HG03521 (cell line): ENCODE results near the gene NAGS.
"Not testable (repeated sequence)": the region's sequence is repeated elsewhere in the genome, so short reads cannot be mapped to it uniquely, and the experiment has no call there.

Experiments
- ATAC-seq: cut with Tn5 transposase; IDR thresholded peaks from one replicate; pipeline ENCODE4 v1.9.1; 2021; ENCODE audit warnings: mild to moderate bottlenecking, moderate library complexity; ENCODE audit not compliant: unreplicated experiment

The NAGS gene

GRCh38 chr17:44038604-44039011 is 34.2 kb downstream of the NAGS start:
- ATAC-seq = no peak

- ATAC-seq = no peak
Observed at GRCh38 chr17:44039829-44040635, 35.6 kb downstream of the NAGS start.

- no peak for ATAC-seq
Observed at GRCh38 chr17:44043272-44043696, 38.9 kb downstream of the NAGS start.

GRCh38 chr17:44044071-44044470 is 39.6 kb downstream of the NAGS start:
- no peak for ATAC-seq

- ATAC-seq = no peak
Observed at GRCh38 chr17:44045486-44045885, 41.1 kb downstream of the NAGS start.

GRCh38 chr17:44046893-44047292 is 42.5 kb downstream of the NAGS start:
- ATAC-seq = not testable (repeated sequence)

GRCh38 chr17:44049294-44050060 is 45.1 kb downstream of the NAGS start:
- no peak for ATAC-seq

GRCh38 chr17:44053125-44053872 is 48.9 kb downstream of the NAGS start:
- no peak for ATAC-seq
